HepG2 (cell line): Measurements from ENCODE around the gene UPB1. TPM values are rescaled to one million over a fixed set of nuclear protein-coding genes. Genes with fewer than 3 reads are reported as not detected.

Experiments used
- CREB1 ChIP-seq, 2 experiments: fragments of 450-650 bp in 1 of 2; IDR thresholded peaks; 2 replicates each; pipeline ENCODE4 v1.6.1; 2016 to 2017; ENCODE audit warnings: control low read depth in 1 of 2, mild to moderate bottlenecking in 1 of 2, missing compliant biosample characterization in 1 of 2, missing genetic modification characterization in 1 of 2
- FOSL2 ChIP-seq: sonication (generic); formaldehyde crosslinking; IDR thresholded peaks from 2 replicates; pipeline ENCODE4 v1.4.0; 2020; ENCODE audit warnings: missing genetic modification reagents
- GZF1 ChIP-seq: sonication (generic); formaldehyde crosslinking; IDR thresholded peaks from 2 replicates; pipeline ENCODE4 v1.5.1; 2020; ENCODE audit warnings: mild to moderate bottlenecking, missing genetic modification reagents
- LCORL ChIP-seq, 2 experiments: fragments of 450-650 bp in 1 of 2; sonication (generic) in 1 of 2; formaldehyde crosslinking in 1 of 2; IDR thresholded peaks; 2 replicates each; pipeline versions ENCODE4 v1.5.0 to v1.6.1; 2017 to 2020; ENCODE audit warnings: antibody characterized with exemption in 1 of 2, missing genetic modification reagents in 1 of 2
- ONECUT2 ChIP-seq: sonication (generic); formaldehyde crosslinking; IDR thresholded peaks from 2 replicates; pipeline ENCODE4 v1.4.0; 2020; ENCODE audit warnings: missing genetic modification reagents
- RXRA ChIP-seq: sonication (generic); formaldehyde crosslinking; IDR thresholded peaks from 2 replicates; pipeline ENCODE4 v1.5.1; 2020; ENCODE audit warnings: missing genetic modification reagents
- SIN3A ChIP-seq: IDR thresholded peaks from 2 replicates; pipeline ENCODE4 v1.6.1; 2011; ENCODE audit warnings: low read depth, mild to moderate bottlenecking, control low read depth, low read length, borderline replicate concordance
- ZBTB38 ChIP-seq: sonication (generic); formaldehyde crosslinking; IDR thresholded peaks from 2 replicates; pipeline ENCODE4 v1.5.1; 2020; ENCODE audit warnings: mild to moderate bottlenecking, missing genetic modification reagents
- ZNF121 ChIP-seq: sonication (generic); formaldehyde crosslinking; IDR thresholded peaks from 2 replicates; pipeline ENCODE4 v1.5.0; 2020; ENCODE audit warnings: mild to moderate bottlenecking, missing genetic modification reagents
- ZNF530 ChIP-seq: sonication (generic); formaldehyde crosslinking; IDR thresholded peaks from 2 replicates; pipeline ENCODE4 v1.5.0; 2020; ENCODE audit warnings: low read depth, mild to moderate bottlenecking, missing genetic modification reagents
- ZNF605 ChIP-seq: sonication (generic); formaldehyde crosslinking; IDR thresholded peaks from 2 replicates; pipeline ENCODE4 v1.8.0; 2022; ENCODE audit warnings: mild to moderate bottlenecking, missing genetic modification reagents
- polyA plus RNA-seq, 8 experiments: library from polyadenylated mRNA; depleted of rRNA in 3 of 8; stranded (reverse) in 7 of 8; unstranded in 1 of 8; fragments of >200 nt; fragmentation: Illumina TruSeq in 4 of 8; extraction: Trizol in 4 of 8; gene quantifications; 2 replicates each; pipeline versions ENCODE4 v1.2.1 to v1.2.3, GENCODE V29; 2011 to 2016; ENCODE audit warnings: low read depth in 4 of 8, missing spikeins in 1 of 8, mixed read lengths in 1 of 8; ENCODE audit not compliant: insufficient read depth in 1 of 8
- total RNA-seq, 5 experiments: library from RNA; depleted of rRNA; stranded (reverse); fragments of >200 nt; fragmentation: Illumina TruSeq; extraction: Trizol; gene quantifications; 2 replicates each; pipeline ENCODE4 v1.2.3, GENCODE V29; 2016; ENCODE audit warnings: low read depth in 1 of 5
- TF ChIP-seq, protein P1 (sequence below): sonication (generic); IDR thresholded peaks from 2 replicates; pipeline ENCODE4 v1.6.1; 2016; ENCODE audit warnings: low read depth, borderline replicate concordance
- TF ChIP-seq, protein P2 (sequence below): sonication (generic); formaldehyde crosslinking; IDR thresholded peaks from 2 replicates; pipeline ENCODE4 v1.4.0; 2020; ENCODE audit warnings: mild to moderate bottlenecking, missing genetic modification reagents
- TF ChIP-seq, protein P3 (sequence below): sonication (generic); formaldehyde crosslinking; IDR thresholded peaks from 2 replicates; pipeline ENCODE4 v1.9.0; 2022; ENCODE audit warnings: missing genetic modification reagents, mild to moderate bottlenecking, borderline replicate concordance
- TF ChIP-seq, protein P4 (sequence below): sonication (generic); formaldehyde crosslinking; IDR thresholded peaks from 2 replicates; pipeline ENCODE4 v1.5.0; 2020; ENCODE audit warnings: mild to moderate bottlenecking, missing genetic modification reagents, borderline replicate concordance

UPB1 gene
- total and polyA plus RNA-seq, 2 of the 13 experiments (the other 11 are each of a cell fraction or from before 2014, with no cell fraction given), result 0.38 to 1.2 TPM

DNA sequence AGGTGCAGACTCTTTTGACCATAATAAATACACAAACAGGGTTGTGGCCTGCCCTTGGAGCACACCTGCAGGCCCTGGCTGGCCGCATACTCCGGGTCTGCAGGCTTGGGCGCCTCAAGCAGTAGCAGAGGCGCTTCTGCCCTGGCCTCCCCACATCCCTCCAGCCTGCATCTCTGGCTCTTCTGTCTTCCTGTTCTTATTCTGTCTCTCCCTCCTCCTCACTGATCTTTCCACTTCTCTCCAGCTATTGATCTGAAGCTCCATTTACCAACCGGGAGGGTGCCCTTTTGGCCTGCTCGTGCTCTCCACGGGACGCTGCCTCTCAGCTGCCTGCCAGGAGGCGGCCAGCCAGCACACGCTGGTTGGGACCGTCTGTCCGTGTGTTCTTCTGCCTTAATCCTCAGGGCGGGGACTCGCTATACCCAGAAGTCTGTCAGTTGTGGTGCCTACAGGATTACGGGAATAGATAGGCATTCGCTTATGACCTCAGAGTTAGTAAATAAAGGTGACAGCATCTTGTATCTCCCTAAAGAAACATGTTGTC, 5.2 kb downstream of the UPB1 start (continued):
- peak; percentile 32; the same call in 1 of the 2 replicates for TF ChIP-seq CREB1 (IDR thresholded peaks at IDR 0.05)
- TF ChIP-seq CREB1 (CRISPR knock-in tag; IDR thresholded peaks at IDR 0.05), result no peak
- TF ChIP-seq, protein P1, sequence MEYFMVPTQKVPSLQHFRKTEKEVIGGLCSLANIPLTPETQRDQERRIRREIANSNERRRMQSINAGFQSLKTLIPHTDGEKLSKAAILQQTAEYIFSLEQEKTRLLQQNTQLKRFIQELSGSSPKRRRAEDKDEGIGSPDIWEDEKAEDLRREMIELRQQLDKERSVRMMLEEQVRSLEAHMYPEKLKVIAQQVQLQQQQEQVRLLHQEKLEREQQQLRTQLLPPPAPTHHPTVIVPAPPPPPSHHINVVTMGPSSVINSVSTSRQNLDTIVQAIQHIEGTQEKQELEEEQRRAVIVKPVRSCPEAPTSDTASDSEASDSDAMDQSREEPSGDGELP, result peak; percentile 54; the same call in 1 of the 2 replicates
- 0 out of 2 replicates have a peak, but pooled peaks have one; percentile 44 for TF ChIP-seq GZF1
- 0 out of 2 replicates have a peak, but pooled peaks have one; percentile 31 for TF ChIP-seq SIN3A
- TF ChIP-seq, protein P2, sequence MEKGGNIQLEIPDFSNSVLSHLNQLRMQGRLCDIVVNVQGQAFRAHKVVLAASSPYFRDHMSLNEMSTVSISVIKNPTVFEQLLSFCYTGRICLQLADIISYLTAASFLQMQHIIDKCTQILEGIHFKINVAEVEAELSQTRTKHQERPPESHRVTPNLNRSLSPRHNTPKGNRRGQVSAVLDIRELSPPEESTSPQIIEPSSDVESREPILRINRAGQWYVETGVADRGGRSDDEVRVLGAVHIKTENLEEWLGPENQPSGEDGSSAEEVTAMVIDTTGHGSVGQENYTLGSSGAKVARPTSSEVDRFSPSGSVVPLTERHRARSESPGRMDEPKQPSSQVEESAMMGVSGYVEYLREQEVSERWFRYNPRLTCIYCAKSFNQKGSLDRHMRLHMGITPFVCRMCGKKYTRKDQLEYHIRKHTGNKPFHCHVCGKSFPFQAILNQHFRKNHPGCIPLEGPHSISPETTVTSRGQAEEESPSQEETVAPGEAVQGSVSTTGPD (CRISPR knock-in tag), result no peak
- no peak for TF ChIP-seq ZNF605 (CRISPR knock-in tag)
- TF ChIP-seq ZNF530 (CRISPR knock-in tag), result no peak
- TF ChIP-seq ZNF121, result no peak
- TF ChIP-seq LCORL (IDR thresholded peaks at IDR 0.05), result no peak
- TF ChIP-seq LCORL (CRISPR knock-in tag; IDR thresholded peaks at IDR 0.05), result 0 out of 2 replicates have a peak, but pooled peaks have one; percentile 36
- peak; percentile 53; the same call in 1 of the 2 replicates for TF ChIP-seq ONECUT2 (CRISPR knock-in tag)
- no peak for TF ChIP-seq RXRA (CRISPR knock-in tag)
- TF ChIP-seq, protein P3, sequence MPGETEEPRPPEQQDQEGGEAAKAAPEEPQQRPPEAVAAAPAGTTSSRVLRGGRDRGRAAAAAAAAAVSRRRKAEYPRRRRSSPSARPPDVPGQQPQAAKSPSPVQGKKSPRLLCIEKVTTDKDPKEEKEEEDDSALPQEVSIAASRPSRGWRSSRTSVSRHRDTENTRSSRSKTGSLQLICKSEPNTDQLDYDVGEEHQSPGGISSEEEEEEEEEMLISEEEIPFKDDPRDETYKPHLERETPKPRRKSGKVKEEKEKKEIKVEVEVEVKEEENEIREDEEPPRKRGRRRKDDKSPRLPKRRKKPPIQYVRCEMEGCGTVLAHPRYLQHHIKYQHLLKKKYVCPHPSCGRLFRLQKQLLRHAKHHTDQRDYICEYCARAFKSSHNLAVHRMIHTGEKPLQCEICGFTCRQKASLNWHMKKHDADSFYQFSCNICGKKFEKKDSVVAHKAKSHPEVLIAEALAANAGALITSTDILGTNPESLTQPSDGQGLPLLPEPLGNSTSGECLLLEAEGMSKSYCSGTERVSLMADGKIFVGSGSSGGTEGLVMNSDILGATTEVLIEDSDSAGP (CRISPR knock-in tag), result peak; percentile 27; the same call in 1 of the 2 replicates
- peak; percentile 52; the same call in 1 of the 2 replicates for TF ChIP-seq ZBTB38 (CRISPR knock-in tag)
- TF ChIP-seq FOSL2 (CRISPR knock-in tag), result 0 out of 2 replicates have a peak, but pooled peaks have one; percentile 7
- TF ChIP-seq, protein P4, sequence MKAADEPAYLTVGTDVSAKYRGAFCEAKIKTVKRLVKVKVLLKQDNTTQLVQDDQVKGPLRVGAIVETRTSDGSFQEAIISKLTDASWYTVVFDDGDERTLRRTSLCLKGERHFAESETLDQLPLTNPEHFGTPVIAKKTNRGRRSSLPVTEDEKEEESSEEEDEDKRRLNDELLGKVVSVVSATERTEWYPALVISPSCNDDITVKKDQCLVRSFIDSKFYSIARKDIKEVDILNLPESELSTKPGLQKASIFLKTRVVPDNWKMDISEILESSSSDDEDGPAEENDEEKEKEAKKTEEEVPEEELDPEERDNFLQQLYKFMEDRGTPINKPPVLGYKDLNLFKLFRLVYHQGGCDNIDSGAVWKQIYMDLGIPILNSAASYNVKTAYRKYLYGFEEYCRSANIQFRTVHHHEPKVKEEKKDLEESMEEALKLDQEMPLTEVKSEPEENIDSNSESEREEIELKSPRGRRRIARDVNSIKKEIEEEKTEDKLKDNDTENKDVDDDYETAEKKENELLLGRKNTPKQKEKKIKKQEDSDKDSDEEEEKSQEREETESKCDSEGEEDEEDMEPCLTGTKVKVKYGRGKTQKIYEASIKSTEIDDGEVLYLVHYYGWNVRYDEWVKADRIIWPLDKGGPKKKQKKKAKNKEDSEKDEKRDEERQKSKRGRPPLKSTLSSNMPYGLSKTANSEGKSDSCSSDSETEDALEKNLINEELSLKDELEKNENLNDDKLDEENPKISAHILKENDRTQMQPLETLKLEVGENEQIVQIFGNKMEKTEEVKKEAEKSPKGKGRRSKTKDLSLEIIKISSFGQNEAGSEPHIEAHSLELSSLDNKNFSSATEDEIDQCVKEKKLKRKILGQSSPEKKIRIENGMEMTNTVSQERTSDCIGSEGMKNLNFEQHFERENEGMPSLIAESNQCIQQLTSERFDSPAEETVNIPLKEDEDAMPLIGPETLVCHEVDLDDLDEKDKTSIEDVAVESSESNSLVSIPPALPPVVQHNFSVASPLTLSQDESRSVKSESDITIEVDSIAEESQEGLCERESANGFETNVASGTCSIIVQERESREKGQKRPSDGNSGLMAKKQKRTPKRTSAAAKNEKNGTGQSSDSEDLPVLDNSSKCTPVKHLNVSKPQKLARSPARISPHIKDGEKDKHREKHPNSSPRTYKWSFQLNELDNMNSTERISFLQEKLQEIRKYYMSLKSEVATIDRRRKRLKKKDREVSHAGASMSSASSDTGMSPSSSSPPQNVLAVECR, result peak; percentile 27; the same call in 1 of the 2 replicates
